DND-41 (cell line): ENCODE results near the gene C6.

Source experiments
- ATAC-seq: fragments of 200-7000 bp; cut with Tn5 transposase; 3 replicates; pipeline ENCODE4 v1.9.1; 2021; ENCODE audit warnings: low read depth; ENCODE audit not compliant: insufficient read depth
- DNase-seq: peaks from one replicate; pipeline ENCODE4 v3.0.0-alpha.2; 2020
- H2AFZ ChIP-seq: 2 replicates; pipeline ENCODE4 v1.6.0; 2012; ENCODE audit warnings: low read depth, low read length
- H3K27ac ChIP-seq: 2 replicates; pipeline ENCODE4 v1.5.1; 2012; ENCODE audit warnings: low read length, inconsistent platforms
- H3K27me3 ChIP-seq: fragments of 200-600 bp; sonication (generic); 2 replicates; pipeline ENCODE4 v1.6.0; 2012; ENCODE audit warnings: low read length, mild to moderate bottlenecking, inconsistent platforms; ENCODE audit not compliant: insufficient read depth, poor library complexity
- H3K36me3 ChIP-seq: 2 replicates; pipeline ENCODE4 v1.5.1; 2012; ENCODE audit warnings: low read length, inconsistent platforms; ENCODE audit not compliant: insufficient read depth
- H3K4me1 ChIP-seq: 2 replicates; pipeline ENCODE4 v1.5.1; 2012; ENCODE audit warnings: mild to moderate bottlenecking, low read length; ENCODE audit not compliant: insufficient read depth
- H3K4me2 ChIP-seq: 2 replicates; pipeline ENCODE4 v1.6.0; 2012; ENCODE audit warnings: mild to moderate bottlenecking, moderate library complexity, low read length, inconsistent platforms; ENCODE audit not compliant: insufficient read depth
- H3K4me3 ChIP-seq, 2 experiments: fragments of 200-600 bp in 1 of 2; shearing (Covaris generic) in 1 of 2; 2 replicates each; pipeline ENCODE4 v1.5.1; 2012 to 2016; ENCODE audit warnings: inconsistent platforms in 2 of 2, low read length in 2 of 2, mild to moderate bottlenecking in 2 of 2, low read depth in 1 of 2, moderate library complexity in 1 of 2
- H3K79me2 ChIP-seq: 2 replicates; pipeline ENCODE4 v1.6.0; 2012; ENCODE audit warnings: low read length, inconsistent platforms; ENCODE audit not compliant: insufficient read depth
- H3K9ac ChIP-seq: 2 replicates; pipeline ENCODE4 v1.6.0; 2012; ENCODE audit warnings: low read depth, mild to moderate bottlenecking, inconsistent platforms, low read length, moderate library complexity
- H3K9me3 ChIP-seq: 2 replicates; pipeline ENCODE4 v1.5.1; 2012; ENCODE audit warnings: low read length, moderate library complexity, mild to moderate bottlenecking, inconsistent platforms; ENCODE audit not compliant: insufficient read depth, severe bottlenecking
- H4K20me1 ChIP-seq: 2 replicates; pipeline ENCODE4 v1.6.0; 2012; ENCODE audit warnings: low read length; ENCODE audit not compliant: insufficient read depth
- EZH2 ChIP-seq: IDR thresholded peaks from 3 replicates; pipeline ENCODE4 v1.6.1; 2012; ENCODE audit warnings: borderline replicate concordance, low read depth, mild to moderate bottlenecking, moderate library complexity, low read length, inconsistent platforms; ENCODE audit not compliant: severe bottlenecking
- TF ChIP-seq, protein P1 (sequence below): IDR thresholded peaks from 2 replicates; pipeline ENCODE4 v1.5.1; 2012; ENCODE audit warnings: borderline replicate concordance, low read length, moderate library complexity, mild to moderate bottlenecking; ENCODE audit not compliant: poor library complexity, severe bottlenecking; ENCODE audit errors: extremely low read depth

Gene C6

DNA sequence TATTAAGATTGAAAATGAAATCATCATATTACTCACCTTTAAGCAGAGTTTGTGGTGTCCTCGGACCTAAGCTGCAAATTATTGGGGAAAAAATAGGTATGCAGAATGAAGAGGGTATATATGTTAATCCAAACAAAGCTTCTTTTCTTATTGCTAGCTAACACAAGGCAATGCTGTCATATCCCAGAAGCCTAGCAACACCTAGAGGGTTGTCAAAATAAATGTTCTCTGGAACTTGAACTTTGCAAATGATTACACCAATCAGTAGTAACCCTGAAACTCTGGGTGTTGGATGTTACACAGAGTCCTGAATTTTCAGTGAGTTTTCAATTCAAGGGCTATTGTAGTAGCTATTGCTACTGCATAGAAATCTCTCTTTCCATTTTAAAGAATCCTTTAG is at the start of gene C6:
TSS of gene C6 (minus strand) at position 193 of the 400 bp plus-strand sequence. CDS start 10,302 bp downstream, outside the sequence.
- no peaks in the 10 kb centered on the region for H3K27me3 ChIP-seq
- no peaks in the 10 kb centered on the region for H3K9me3 ChIP-seq
- no peaks in the 10 kb centered on the region for H3K79me2 ChIP-seq
- no peak within 1 kb of the TSS for H2AFZ ChIP-seq
- TF ChIP-seq, protein P1, sequence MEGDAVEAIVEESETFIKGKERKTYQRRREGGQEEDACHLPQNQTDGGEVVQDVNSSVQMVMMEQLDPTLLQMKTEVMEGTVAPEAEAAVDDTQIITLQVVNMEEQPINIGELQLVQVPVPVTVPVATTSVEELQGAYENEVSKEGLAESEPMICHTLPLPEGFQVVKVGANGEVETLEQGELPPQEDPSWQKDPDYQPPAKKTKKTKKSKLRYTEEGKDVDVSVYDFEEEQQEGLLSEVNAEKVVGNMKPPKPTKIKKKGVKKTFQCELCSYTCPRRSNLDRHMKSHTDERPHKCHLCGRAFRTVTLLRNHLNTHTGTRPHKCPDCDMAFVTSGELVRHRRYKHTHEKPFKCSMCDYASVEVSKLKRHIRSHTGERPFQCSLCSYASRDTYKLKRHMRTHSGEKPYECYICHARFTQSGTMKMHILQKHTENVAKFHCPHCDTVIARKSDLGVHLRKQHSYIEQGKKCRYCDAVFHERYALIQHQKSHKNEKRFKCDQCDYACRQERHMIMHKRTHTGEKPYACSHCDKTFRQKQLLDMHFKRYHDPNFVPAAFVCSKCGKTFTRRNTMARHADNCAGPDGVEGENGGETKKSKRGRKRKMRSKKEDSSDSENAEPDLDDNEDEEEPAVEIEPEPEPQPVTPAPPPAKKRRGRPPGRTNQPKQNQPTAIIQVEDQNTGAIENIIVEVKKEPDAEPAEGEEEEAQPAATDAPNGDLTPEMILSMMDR = no peak
- TF ChIP-seq EZH2 = no peak
- H4K20me1 ChIP-seq = no peaks in the 10 kb centered on the region
- H3K4me3 ChIP-seq = no peak within 1 kb of the TSS
- ATAC-seq (no peak), DNase-seq (no peak)
- no peak within 1 kb of the TSS for H3K9ac ChIP-seq
- no peaks in the 10 kb centered on the region for H3K36me3 ChIP-seq
- no peak within 1 kb of the TSS for H3K27ac ChIP-seq
- no peaks in the 10 kb centered on the region for H3K4me1 ChIP-seq
- H3K4me2 ChIP-seq = no peak within 1 kb of the TSS

- no peak for DNase-seq
- Histone ChIP-seq H3K9me3 (no peaks in the 10 kb centered on the region), H3K79me2 (no peaks in the 10 kb centered on the region), H3K4me2 (no peak overlapping the region), H3K4me1 (no peaks in the 10 kb centered on the region), H2AFZ (no peak overlapping the region), H3K4me3 (no peak overlapping the region), H3K27ac (no peak overlapping the region), H3K27me3 (no peaks in the 10 kb centered on the region), H3K9ac (no peak overlapping the region), H3K36me3 (no peaks in the 10 kb centered on the region), H4K20me1 (no peaks in the 10 kb centered on the region)
- no peak for ATAC-seq
- TF ChIP-seq, protein P1 = no peak
- no peak for TF ChIP-seq EZH2
These were observed 43.1 kb upstream of the C6 start for GRCh38 chr5:41256400-41256799.

DNA sequence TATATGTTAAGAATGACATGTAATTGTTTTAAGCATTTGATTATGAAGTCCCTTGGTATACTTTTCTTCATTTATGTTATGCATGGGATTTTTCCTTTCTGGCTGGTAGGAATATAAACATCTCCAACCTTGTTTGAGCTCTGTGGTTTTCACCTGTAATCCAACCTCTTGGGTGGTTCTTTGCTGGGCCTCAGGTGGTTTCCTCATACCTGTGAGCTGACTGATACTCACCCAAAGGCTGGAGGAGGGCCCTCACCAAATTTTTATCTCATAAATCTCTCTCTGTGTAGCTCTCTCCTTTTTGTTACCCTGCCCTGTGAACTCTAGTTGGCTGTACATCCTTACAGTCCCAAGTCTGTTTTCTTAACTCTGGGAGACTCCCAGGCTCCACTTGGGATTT is 39.8 kb upstream of the C6 start:
- H3K4me2 ChIP-seq = no peak overlapping the region
- no peak for ATAC-seq
- TF ChIP-seq, protein P1 = no peak
- no peak for TF ChIP-seq EZH2
- H3K4me3 ChIP-seq = no peak overlapping the region
- H3K27me3 ChIP-seq = no peaks in the 10 kb centered on the region
- no peaks in the 10 kb centered on the region for H3K79me2 ChIP-seq
- H3K4me1 ChIP-seq = no peaks in the 10 kb centered on the region
- no peak overlapping the region for H2AFZ ChIP-seq
- no peaks in the 10 kb centered on the region for H3K36me3 ChIP-seq
- H3K27ac ChIP-seq = no peak overlapping the region
- H3K9me3 ChIP-seq = no peaks in the 10 kb centered on the region
- no peak overlapping the region for H3K9ac ChIP-seq
- no peak for DNase-seq
- no peaks in the 10 kb centered on the region for H4K20me1 ChIP-seq

- no peaks in the 10 kb centered on the region for H4K20me1 ChIP-seq
- H3K36me3 ChIP-seq = no peaks in the 10 kb centered on the region
- H3K9ac ChIP-seq = no peak overlapping the region
- no peaks in the 10 kb centered on the region for H3K27me3 ChIP-seq
- DNase-seq (no peak), ATAC-seq (no peak)
- no peaks in the 10 kb centered on the region for H3K9me3 ChIP-seq
- no peak overlapping the region for H3K27ac ChIP-seq
- no peak overlapping the region for H3K4me2 ChIP-seq
- no peak overlapping the region for H3K4me3 ChIP-seq
- H3K79me2 ChIP-seq = no peaks in the 10 kb centered on the region
- H2AFZ ChIP-seq = no peak overlapping the region
- TF ChIP-seq EZH2 = no peak
- TF ChIP-seq, protein P1 = no peak
- no peaks in the 10 kb centered on the region for H3K4me1 ChIP-seq
These were observed 38.7 kb upstream of the C6 start for GRCh38 chr5:41252036-41252435.
